Activated effector memory CD4-positive, alpha-beta T cell treated with Interleukin-2 at 50 U/mL for 16 hours (primary cell): Measurements from ENCODE around the gene PIGM.

Source experiments
- DNase-seq: peaks from one replicate; pipeline ENCODE4 v3.0.0-alpha.2; 2020

The PIGM gene

DNA sequence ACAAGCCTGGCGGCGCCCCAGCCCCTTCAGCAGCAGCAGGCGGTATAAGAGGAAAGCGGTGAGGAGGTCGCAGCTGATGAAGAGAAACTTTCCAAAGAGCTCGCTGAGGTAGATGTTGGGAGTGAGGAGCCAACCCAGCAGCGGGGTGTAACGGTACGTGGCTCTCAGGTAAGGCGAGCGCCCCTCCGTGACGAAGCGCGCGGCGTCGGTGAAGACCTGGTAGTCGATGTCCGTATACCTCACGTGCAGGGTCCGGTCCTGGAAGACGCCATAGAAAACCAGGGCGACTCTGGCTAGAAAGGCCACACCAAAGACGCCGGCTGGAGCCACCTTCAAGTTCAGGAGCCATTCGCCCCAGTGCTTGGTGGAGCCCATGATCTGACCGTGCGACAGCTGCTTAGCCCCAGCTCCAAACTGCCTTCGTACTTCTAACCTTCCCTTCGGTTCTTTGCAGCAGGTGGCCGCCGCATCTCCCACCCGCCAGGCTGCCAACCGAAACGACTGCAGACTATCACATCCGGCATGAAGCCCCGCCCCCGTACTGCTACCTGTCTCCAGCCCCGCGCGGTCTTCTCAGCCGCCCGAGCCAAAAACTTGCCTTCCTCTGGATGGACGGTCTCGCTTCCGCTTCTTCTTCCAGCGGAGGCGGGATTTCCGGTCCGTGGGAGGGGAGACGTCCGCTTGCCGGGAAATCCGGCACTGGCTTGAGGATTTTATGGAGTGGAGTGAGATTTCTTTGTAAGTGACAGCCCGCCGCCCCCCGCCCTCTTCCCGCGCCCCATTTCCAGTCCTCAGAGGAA, at the start of gene PIGM:
Gene PIGM, minus strand, starts transcription at position 626 of the 800 bp plus-strand sequence. Its CDS starts 251 bp downstream, at position 375.
- peak; percentile 92 for DNase-seq

DNA sequence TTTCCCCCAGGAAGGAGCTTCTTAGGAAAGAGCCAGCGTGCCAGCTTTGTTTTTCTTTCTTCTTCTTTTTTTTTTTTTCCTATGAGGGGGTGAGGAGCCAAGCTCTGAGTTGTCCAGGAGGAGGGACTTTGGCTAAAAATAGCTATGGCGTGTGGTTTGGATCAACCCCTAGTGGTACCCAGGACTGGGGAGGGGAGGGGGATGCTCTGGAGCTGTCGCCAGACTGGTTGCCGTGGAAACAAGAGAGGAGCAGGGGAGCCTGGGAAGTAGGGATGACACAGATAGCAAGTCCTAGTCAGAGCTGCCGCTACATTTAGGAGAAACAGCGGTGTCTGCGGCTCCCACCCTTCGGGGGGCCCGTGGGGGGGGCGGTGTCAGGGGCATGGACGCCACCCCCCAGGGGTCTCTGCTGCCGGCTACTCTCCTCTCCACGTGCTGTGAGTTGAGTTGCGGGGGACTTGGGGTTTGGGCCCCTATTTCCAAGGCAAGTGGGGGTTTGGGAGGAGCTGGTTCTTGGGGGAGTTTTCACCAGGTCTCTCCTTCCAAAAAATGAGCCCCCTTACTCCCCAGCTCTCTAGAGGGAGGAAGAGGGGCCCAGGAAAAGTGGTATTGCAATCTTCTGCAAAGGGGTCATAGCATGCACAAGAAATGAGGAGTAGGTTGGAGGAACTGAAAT, 49.6 kb upstream of the PIGM start, which contains the start of gene KCNJ9:
Gene KCNJ9, plus strand, starts transcription at position 278 of the 676 bp plus-strand sequence. CDS start 2,493 bp downstream, outside the sequence.
- DNase-seq, result no peak

DNA sequence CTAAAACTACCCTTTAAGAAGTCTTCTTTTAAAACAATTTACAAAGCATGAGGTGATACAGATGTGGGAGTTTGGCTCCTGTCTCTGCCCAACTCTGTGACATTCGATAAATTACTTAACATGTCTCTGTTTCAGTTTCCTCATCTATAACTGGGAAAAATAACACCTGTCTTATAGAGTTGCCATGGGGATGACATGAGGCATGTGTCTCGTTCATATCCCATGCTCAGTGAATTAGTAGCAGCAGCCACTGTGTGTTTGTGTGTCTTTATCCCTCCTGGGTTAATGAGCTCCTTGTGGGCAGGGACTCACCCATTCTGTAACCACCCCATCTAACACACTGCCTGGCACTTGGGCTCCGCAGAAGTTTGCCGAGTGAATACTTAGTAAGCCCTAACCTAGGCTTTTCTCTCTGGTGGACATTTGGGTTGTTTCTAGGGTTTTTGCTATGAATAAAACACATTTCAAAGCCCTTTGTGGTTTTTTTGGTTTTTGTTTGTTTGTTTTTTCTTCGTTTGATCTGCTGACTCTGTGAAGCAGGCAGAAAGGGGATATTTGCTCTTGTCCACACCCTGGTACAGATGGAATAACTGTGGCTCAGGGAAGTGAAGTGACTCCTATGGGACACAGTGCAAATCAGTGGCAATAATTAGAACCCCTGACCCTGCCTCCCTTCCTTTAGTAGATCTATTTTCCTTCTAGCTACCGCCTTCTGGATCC, 48.8 kb upstream of the PIGM start:
- DNase-seq, result no peak

DNA sequence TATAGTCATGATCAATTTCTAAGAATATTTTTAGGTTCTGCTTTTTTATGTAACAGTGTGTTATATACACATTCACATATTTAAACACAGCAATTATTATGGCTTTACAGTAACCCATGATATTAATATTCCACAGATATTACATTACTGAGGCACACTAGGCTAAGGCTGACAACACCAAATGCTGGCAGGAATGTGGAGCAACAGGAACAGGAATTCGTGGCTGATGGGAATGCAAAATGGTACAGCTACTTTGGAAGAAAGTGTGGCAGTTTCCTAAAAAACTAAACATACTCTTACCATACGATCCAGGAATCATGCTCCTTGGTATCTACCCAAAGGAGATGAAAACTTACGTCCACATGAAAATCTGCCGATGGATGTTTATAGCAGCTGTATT, 47.7 kb upstream of the PIGM start:
- DNase-seq, result no peak

DNA sequence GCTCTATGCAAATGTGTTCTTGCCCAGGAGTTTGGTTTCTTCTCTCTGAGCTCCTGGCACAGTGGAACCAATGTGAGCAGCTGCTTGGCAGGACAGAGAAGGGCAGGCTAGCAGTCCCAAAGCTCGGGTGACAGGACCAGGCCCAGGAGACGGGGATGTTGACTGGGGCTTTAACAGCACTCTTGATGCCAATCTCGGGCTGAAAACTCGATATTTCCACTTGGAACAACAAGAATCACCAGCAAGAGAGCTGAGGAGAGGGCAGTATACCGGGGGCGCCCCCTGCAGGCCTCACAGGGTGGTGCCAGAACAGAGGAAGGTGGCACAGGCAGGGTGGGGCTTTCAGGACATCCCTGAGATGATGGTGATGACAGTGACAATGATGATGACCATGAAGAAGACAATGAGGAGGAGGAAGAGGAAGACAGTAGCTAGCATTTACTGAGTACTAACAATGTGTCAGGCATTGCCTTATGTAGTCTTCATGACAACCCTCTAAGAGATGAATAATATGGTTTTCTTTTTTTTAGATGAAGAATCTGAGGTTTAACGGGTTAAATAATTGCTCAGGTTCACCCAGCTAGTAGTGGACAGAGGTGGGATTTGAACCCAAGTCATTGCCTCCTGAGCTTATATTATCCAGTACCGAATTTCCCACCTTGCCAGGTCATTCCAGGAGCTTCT, 46.9 kb upstream of the PIGM start:
- DNase-seq, result peak; percentile 33

DNA sequence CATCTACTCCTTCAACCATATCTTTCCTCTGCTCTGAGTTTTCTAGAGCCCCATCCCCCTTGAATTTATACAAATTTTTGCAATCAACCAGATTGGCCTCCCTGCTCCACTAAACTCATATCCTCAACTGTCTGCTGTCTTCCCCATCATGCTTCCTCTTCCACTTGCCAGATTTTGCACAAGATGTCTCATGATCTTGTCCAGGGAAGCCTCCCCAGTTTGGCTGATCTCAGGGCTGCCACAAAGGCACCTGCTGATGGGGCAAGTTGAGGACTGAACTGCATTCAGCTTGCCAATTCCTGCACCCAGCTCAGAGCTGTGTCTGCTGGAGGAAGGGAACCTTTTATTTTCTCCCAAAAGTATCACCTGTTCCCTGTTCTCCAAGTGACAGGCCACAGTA, 45.7 kb upstream of the PIGM start:
- no peak for DNase-seq

DNA sequence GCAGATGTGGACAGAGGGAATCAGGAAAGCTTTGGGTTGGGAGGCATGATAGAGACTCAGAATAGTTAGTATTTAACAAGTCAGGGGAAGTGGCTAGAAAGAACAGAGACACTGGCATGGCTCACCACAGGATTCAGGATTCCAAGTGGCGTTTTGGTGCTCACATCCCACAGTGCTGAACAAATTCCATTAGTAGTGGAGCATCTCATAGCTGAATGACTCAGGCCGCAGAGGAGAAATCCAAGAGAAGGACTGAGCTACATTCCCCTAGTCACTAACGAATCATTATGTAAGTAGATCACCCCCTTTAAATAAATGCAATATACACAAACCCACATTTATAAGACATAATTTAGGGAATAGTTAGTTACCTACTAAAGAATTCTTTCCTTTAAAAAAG, 44.5 kb upstream of the PIGM start:
- DNase-seq, result no peak

DNA sequence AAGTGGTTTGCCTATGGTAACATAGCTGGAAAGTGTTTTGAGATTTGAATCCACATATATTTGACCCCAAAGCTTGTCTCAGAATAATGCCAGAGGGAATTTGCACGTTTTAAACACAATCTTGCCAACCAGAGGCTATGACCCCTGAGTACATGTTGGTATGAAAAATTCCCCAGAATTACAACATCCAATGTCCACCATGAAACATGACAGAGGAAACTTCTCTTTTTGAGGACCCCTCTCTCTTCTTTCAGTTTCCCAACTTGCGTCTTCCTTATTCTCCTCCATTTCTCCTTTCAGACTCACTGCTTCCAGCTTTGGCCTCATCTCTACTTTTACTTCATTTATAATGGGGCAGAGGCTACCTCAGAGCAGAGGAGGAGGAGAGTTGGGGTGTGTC, 44.0 kb upstream of the PIGM start:
- DNase-seq, result no peak

DNA sequence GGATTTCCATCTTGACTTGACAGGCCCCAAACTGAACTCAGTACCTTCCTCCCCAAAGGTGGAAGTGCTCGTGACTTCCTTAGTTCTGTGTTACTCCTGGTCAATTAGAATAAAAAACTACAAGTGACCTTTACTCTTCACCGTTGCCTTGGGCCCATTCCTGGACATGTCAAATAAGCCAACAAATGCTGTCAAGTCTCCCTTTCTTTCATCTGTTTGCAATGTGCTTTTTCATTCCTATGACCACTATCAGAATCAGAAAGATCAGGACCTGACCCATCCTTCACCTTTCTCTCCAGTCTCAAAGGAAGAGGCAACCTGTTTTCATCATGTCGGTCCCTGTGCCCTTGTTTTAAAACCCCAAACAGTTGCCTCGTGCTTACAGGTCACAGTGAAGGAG, 43.1 kb upstream of the PIGM start:
- no peak for DNase-seq

DNA sequence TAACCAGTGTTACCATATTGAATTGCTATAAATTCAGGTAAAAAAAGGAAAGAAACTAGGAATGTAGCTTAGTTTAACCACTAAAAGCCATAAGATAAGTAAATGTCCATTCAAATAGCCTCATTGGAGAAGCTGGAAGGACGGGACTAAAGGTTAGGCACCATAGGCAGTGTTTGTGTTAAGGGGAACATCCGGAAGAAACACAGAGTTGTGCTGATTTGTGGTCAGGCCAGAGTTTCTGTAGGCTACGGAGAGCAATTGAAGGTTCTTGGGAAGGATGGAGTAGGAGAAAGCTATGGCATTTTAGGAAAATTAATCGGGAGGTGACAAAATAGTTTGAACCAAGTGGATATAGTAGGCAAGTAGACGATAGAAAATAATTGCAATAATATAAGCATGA, 39.5 kb upstream of the PIGM start:
- DNase-seq, result no peak

DNA sequence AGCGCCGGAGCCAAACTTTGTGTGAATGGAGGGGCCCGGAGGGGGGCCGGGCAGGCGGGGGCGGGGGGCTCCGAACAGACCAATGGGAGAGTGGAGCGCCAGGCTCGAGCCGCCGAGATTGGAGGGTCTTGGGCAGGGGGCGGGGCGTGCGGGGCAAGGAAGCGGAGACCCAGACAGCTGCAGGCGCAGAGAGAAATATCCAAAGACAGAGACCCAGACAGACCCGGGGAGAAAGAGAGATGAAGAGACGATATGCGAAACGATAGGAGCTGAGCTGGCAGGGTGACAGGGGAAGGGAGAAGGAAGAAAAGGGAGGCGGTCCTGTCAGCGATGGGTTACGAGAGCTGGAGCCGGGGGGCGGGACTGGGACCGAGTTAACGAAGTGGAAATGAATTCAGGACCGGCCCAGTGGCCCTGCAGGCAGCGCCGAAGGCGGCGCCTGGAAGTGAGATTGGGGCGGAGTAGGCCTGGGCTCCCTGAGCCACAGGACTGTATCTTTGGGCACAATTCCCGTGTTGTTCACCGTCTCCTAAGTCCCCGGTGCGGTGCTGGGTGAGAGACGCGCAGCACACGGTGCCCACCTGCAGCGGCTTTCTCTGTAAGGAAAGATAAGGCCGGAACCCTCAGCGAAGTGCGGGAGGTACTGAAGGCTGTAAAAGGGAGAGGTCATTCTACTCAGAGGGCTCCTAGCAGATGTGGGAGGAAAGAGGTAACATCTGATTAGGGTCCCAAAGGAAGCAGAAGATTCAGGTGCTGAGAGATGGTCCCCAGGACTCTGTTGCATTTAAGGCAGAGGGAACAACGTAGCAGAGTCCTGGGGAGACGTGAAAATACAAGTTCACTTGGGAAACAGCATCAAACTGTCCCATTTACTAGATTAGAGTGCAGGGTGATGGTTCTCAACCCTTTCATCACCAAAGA, 38.7 kb upstream of the PIGM start:
- peak; percentile 43 for DNase-seq

DNA sequence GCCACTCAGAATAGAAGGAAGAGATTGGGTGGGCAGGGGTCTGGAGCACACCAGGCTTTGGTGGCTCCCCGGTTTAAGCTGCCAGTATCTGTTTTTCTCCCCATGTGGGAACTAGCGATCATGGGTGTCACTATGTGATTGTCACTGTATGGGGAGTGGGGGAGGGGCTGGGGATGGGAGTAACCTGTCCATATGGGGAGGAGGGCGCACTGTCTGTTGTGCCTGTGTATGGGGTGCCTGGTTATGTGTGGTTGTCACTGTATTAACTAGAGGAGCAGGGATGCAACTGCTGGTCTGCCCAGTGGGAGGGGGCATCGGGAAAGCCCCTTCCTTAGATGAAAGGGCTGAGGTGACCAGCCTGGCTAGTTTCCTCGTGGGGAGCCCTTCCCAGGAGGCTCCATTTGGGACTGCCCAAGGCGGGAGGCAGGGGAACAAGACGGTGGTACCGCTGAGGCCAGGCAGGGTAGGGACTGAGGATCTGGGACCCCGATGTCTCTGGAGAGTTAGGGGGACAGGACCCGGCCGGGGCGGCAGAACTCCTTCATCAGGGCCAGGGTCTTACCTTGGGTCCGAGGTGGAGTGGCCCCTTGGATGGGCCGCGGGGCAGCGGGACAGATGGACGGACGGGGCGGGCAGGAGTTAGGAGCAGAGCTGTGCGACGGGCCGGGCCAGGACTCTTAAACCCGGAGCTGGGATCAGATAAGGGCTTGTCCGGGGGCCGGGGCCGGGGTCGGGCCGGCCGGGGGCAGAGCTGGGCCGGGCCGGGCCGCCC, 37.9 kb upstream of the PIGM start, which contains the start of gene KCNJ10:
Gene KCNJ10, minus strand, starts transcription at position 701 of the 772 bp plus-strand sequence. CDS start 27,628 bp downstream, outside the sequence.
- no peak for DNase-seq

DNA sequence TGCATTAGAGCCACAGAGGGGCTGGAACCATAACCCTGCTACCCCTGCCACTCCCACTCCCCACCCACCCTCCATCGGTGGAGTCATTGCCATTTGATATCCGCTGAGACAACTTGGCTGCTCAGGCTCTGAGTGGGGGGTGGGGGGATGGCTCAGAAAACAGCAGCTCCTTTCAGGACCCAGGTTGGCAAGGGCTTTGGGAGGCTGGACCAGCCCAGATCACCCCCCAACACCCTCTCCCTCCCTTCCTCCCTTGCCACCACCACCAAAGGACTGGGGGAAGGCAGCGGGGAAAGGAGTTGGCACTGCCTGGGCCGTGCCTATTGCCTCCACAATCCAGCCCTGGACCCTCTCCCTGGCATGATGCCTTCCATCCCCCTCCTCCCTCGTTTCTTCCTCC, 36.4 kb upstream of the PIGM start:
- no peak for DNase-seq

DNA sequence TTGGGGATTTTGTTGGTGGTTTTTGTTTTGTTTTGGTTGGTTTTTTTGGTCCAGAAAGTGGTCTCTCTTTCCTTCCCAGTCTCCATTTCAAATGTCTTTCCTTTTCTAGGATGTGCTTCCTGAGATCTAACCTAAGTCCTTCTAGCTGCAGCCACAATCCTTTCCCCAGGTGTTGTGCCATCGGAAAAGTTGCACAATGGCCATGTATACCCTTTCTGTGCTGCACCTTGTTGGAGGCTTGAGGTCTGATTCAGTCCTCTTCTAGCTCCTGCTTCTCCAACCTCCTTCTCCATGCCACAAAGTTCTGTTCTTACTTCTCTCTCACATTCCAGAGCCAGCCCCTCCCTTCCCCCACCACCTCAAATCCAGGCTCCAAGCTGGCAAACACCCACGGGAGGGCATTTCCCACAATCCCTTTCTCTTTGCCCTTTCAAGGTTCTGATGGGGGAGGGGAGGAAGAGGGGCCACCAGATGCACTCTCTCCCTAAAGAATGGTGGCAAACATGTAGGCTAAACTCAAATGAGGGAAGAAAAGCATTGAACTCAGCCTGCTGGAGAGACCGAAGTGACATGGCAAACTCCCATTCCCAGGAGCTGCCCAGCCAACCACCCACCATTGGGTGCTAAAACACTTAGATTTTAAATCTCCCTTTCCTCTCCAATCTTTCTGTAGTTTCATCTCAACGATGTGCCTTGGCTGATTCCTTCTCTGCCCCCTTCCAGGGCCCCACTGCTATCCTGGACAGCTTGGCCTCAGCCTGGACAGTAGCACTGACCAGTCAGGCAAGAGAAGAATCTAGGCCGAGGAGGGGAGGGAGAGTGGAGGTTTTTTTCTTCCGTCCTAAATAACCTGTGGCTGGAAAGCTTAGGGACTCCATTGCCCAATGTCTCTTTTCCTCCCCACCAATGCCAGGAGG, 35.3 kb upstream of the PIGM start:
- no peak for DNase-seq

DNA sequence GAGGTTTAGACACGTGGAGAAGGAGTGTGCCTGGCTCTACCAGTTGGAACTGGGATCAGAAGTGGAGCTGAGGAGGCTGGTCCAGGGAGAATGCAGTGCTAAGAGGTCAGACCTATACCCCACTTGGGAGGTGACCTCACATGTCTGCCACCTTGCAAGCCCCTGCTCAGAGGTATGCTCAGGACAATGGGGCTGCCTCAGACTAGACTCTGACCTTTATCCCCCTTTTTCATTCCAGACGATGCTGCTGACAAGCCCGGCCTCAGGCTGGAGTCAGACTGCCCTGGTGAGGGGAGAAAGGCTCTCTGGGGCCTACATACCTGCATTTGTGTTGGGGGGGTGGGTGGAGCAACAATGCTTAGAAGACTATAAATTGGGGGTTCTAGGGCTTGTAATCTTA, 33.0 kb upstream of the PIGM start:
- no peak for DNase-seq

DNA sequence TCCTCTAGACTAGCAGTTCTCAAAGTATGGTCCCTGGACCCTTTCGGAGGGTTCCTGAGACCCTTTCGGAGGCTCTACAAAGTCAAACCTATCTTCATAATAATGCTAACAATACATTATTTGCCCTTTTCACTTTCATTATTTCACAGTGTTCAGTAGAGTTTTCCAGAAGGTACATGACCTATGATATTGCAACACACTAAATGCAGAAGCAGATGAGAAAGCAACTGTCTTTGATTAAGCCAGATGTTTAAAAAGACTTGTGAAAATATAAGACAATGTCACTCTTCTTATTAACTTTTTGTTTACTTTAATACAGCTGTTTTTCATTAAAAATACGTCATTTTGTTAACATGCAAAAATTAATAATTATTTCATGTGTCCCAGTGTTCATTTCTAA, 32.4 kb upstream of the PIGM start:
- no peak for DNase-seq

DNA sequence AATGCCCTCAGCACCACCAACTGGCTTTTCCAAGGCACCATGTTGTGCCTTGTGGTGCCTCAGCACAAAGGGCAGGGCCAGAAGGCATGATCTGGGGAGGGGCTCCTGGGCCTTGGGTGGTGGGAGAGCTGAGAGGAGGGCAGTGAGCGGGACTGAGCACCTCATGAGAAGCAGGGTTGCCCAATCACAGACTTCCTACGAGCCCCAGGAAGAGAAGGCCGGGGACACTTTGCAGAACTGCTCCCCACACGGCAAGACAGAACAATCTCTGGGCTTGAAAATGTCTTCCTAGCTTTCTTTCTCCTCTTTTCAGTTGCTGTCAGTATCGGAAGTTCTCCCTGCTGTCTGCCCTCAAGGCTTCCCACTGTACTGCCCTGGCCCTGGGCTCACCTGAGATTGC, 31.4 kb upstream of the PIGM start:
- DNase-seq, result no peak

DNA sequence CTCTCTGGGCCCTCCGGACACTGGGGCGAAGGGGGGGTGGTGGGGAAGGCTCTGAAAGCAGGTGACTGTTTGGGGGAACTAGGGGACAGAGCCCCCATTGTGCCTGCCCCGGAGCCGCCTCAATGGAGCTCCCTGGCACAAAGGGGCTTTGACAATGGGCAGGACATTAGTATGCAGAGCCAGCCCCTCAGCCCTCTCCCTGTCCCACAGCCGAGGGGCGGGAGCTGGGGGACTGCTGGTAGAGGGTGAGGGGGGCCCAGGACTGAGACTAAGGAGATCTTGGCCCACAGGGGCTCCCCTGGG, 30.4 kb upstream of the PIGM start:
- DNase-seq, result no peak

DNA sequence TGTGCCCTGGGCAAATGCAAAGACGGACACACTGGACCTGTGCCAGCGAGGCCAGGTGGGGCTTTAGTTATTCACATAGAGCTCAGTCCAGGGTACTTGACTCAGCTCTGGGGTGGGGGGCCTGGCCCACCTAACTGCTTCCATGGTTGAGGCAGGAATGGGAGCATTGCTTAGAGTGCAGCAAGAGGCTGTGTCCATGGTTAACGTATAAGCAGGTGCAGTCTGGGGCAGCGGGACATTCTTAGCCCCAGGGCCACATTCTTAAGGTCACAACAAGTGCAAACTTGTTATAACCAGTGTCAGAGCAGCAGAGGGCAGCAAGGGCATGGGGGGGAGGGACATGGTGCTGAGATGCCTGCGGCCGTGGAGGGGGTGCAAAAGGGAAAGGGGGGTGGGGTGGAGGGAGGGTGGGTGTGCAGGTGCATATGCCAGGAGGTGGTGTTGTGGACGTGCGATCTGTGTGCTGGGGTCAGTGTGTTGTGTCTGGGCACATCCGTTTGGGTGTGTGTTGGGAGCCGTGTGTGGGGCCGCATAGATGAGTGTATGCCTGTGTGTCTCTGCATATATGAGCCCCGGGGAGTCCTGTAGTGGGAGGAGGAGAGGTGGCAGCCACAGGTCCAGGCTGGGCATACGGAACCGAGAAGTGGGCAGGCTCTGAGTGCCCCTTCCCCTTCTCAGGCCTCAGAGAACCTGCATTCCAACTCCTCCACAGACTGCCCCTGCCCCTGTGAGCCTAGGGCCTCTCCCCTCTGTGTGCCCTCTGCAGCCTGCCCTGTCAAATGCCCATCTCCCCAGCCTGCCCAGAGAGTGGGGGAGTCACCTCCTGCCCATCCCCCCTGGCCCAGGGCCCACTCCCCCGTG, 29.8 kb upstream of the PIGM start:
- DNase-seq, result no peak
